Tibial nerve (tissue), 4 donors: ENCODE results near the gene TM4SF20. TPM values are rescaled to one million over a fixed set of nuclear protein-coding genes. Genes with fewer than 3 reads are reported as not detected.

Source experiments
- DNase-seq, 2 donors: peaks; one replicate each; pipeline ENCODE4 v3.0.0-alpha.2; 2019; ENCODE audit warnings: low spot score in 2 of 2
- H3K27ac ChIP-seq, 4 donors: fragments of 200-600 bp; sonication (generic) in 3 of 4; one replicate each; pipeline ENCODE4 v1.5.1; 2017 to 2019; ENCODE audit warnings: mild to moderate bottlenecking in 1 of 4
- H3K27me3 ChIP-seq, 2 donors: fragments of 200-600 bp; sonication (generic) in 1 of 2; one replicate each; pipeline versions ENCODE4 v1.5.1 to v1.6.0; 2017 to 2019
- H3K36me3 ChIP-seq, 3 donors: fragments of 200-600 bp; sonication (generic); one replicate each; pipeline ENCODE4 v1.5.1; 2018 to 2019
- H3K4me1 ChIP-seq, 4 donors: fragments of 200-600 bp; sonication (generic) in 3 of 4; one replicate each; pipeline ENCODE4 v1.5.1; 2017 to 2019
- H3K4me3 ChIP-seq, 4 donors: fragments of 200-600 bp; sonication (generic) in 3 of 4; one replicate each; pipeline ENCODE4 v1.5.1; 2017 to 2019; ENCODE audit warnings: mild to moderate bottlenecking in 1 of 4, moderate library complexity in 1 of 4
- H3K9me3 ChIP-seq, 4 donors: fragments of 200-600 bp; sonication (generic) in 3 of 4; one replicate each; pipeline ENCODE4 v1.5.1; 2017 to 2019
- CTCF ChIP-seq, 5 experiments: fragments of 200-600 bp in 3 of 5; fragments of 450-650 bp in 2 of 5; sonication (generic) in 3 of 5; IDR thresholded peaks; one replicate each; pipeline ENCODE4 v1.5.1; 2016 to 2019; ENCODE audit warnings: antibody characterized with exemption in 5 of 5, mild to moderate bottlenecking in 3 of 5, moderate library complexity in 2 of 5
- EP300 ChIP-seq, 2 donors: sonication (generic); formaldehyde crosslinking; IDR thresholded peaks; one replicate each; pipeline ENCODE4 v1.6.1; 2017; ENCODE audit warnings: antibody characterized with exemption in 2 of 2, mild to moderate bottlenecking in 1 of 2
- POLR2A ChIP-seq, 2 donors: fragments of 450-650 bp; IDR thresholded peaks; one replicate each; pipeline ENCODE4 v1.6.1; 2017; ENCODE audit warnings: antibody characterized with exemption in 2 of 2, mild to moderate bottlenecking in 2 of 2, moderate library complexity in 2 of 2
- WGBS, 2 donors: methylation state at CpG; one replicate each; pipeline ENCODE4 v1.1.5; 2018; 5-methylcytosine and 5-hydroxymethylcytosine counted together
- total RNA-seq, 4 donors: library from RNA; depleted of rRNA; stranded (reverse); fragments of >200 nt; gene quantifications; one replicate each; pipeline ENCODE4 v1.1.0, GENCODE V29; 2016

Gene TM4SF20
- total RNA-seq, 4 donors from 2014 or later = not detected

- no peaks in the 10 kb centered on the region for H3K9me3 ChIP-seq
- H3K27me3 ChIP-seq = no peaks in the 10 kb centered on the region
- no peaks in the 10 kb centered on the region for H3K36me3 ChIP-seq
- no peak overlapping the region for H3K27ac ChIP-seq
- no peak overlapping the region for H3K4me3 ChIP-seq
- WGBS, 2 donors = 72 to 73% methylated on average over 1 of the region's 1 CpG
- peaks cover 0 to 17% (median 0%) of the 10 kb centered on the region in 4 donors for H3K4me1 ChIP-seq
- no peak for DNase-seq
- TF ChIP-seq POLR2A (IDR thresholded peaks at IDR 0.05) (no peak), EP300 (IDR thresholded peaks at IDR 0.05) (no peak), CTCF (IDR thresholded peaks at IDR 0.05) (no peak)
Observed at GRCh38 chr2:227395556-227395955, 16.4 kb upstream of the TM4SF20 start.

GRCh38 chr2:227394401-227394800, 15.3 kb upstream of the TM4SF20 start:
- Histone ChIP-seq H3K27ac (no peak overlapping the region), H3K9me3 (no peaks in the 10 kb centered on the region), H3K27me3 (no peaks in the 10 kb centered on the region), H3K4me3 (no peak overlapping the region), H3K36me3 (no peaks in the 10 kb centered on the region), H3K4me1 (peaks cover 0 to 17% (median 0%) of the 10 kb centered on the region in 4 donors)
- WGBS, 2 donors = 50 to 68% methylated on average over 2 of the region's 2 CpGs
- TF ChIP-seq POLR2A (IDR thresholded peaks at IDR 0.05) (no peak), CTCF (IDR thresholded peaks at IDR 0.05) (no peak), EP300 (IDR thresholded peaks at IDR 0.05) (no peak)
- DNase-seq = no peak

GRCh38 chr2:227390468-227391256, 11.6 kb upstream of the TM4SF20 start:
- H3K36me3 ChIP-seq = no peaks in the 10 kb centered on the region
- H3K4me3 ChIP-seq = no peak overlapping the region
- H3K9me3 ChIP-seq = no peaks in the 10 kb centered on the region
- no peak for DNase-seq
- no peaks in the 10 kb centered on the region for H3K27me3 ChIP-seq
- H3K27ac ChIP-seq = no peak overlapping the region
- TF ChIP-seq EP300 (IDR thresholded peaks at IDR 0.05) (no peak), CTCF (IDR thresholded peaks at IDR 0.05) (no peak), POLR2A (IDR thresholded peaks at IDR 0.05) (no peak)
- WGBS, 2 donors = 86 to 91% methylated on average over 17 of the region's 17 CpGs
- H3K4me1 ChIP-seq = peaks cover 0 to 17% (median 0%) of the 10 kb centered on the region in 4 donors

- H3K4me3 ChIP-seq = no peak overlapping the region
- no peaks in the 10 kb centered on the region for H3K27me3 ChIP-seq
- WGBS, 2 donors = 95 to 98% methylated on average over 7 of the region's 7 CpGs
- H3K4me1 ChIP-seq = peaks cover 0 to 17% (median 0%) of the 10 kb centered on the region in 4 donors
- H3K9me3 ChIP-seq = no peaks in the 10 kb centered on the region
- no peak for TF ChIP-seq POLR2A (IDR thresholded peaks at IDR 0.05)
- no peak for TF ChIP-seq CTCF (IDR thresholded peaks at IDR 0.05)
- no peak for TF ChIP-seq EP300 (IDR thresholded peaks at IDR 0.05)
- no peak for DNase-seq
- H3K36me3 ChIP-seq = no peaks in the 10 kb centered on the region
- H3K27ac ChIP-seq = no peak overlapping the region
Observed at GRCh38 chr2:227389661-227390060, 10.6 kb upstream of the TM4SF20 start.

GRCh38 chr2:227389231-227389630, 10.1 kb upstream of the TM4SF20 start:
- Histone ChIP-seq H3K27ac (no peak overlapping the region), H3K27me3 (no peaks in the 10 kb centered on the region), H3K4me3 (no peak overlapping the region), H3K36me3 (no peaks in the 10 kb centered on the region), H3K9me3 (no peaks in the 10 kb centered on the region), H3K4me1 (peaks cover 0 to 13% (median 0%) of the 10 kb centered on the region in 4 donors)
- DNase-seq = no peak
- WGBS, 2 donors = 85 to 89% methylated on average over 3 of the region's 3 CpGs
- TF ChIP-seq POLR2A (IDR thresholded peaks at IDR 0.05) (no peak), EP300 (IDR thresholded peaks at IDR 0.05) (no peak), CTCF (IDR thresholded peaks at IDR 0.05) (no peak)
